Panc1 (cell line): ENCODE measurements around the gene MOCS1.

Source experiments
- REST ChIP-seq, 2 experiments: IDR thresholded peaks; 2 replicates each; pipeline ENCODE4 v1.6.1; 2011 to 2012; ENCODE audit warnings: low read depth in 2 of 2, control low read depth in 1 of 2, low read length in 1 of 2, mild to moderate bottlenecking in 1 of 2, moderate library complexity in 1 of 2; ENCODE audit not compliant: insufficient read depth in 1 of 2
- SIN3A ChIP-seq: IDR thresholded peaks from 2 replicates; pipeline ENCODE4 v1.6.1; 2012; ENCODE audit warnings: low read depth, mild to moderate bottlenecking, low read length, moderate library complexity, borderline replicate concordance; ENCODE audit not compliant: insufficient read depth

- TF ChIP-seq REST (IDR thresholded peaks at IDR 0.05; ENCODE audit: insufficient read depth in 1 of 2, low read depth in 2 of 2, low read length in 1 of 2) (no peak), SIN3A (no peak)
Measured at GRCh38 chr6:39891976-39892375, 42.3 kb downstream of the MOCS1 start.
